ENCODE measurements around the gene IFT43.

IFT43 gene

DNA sequence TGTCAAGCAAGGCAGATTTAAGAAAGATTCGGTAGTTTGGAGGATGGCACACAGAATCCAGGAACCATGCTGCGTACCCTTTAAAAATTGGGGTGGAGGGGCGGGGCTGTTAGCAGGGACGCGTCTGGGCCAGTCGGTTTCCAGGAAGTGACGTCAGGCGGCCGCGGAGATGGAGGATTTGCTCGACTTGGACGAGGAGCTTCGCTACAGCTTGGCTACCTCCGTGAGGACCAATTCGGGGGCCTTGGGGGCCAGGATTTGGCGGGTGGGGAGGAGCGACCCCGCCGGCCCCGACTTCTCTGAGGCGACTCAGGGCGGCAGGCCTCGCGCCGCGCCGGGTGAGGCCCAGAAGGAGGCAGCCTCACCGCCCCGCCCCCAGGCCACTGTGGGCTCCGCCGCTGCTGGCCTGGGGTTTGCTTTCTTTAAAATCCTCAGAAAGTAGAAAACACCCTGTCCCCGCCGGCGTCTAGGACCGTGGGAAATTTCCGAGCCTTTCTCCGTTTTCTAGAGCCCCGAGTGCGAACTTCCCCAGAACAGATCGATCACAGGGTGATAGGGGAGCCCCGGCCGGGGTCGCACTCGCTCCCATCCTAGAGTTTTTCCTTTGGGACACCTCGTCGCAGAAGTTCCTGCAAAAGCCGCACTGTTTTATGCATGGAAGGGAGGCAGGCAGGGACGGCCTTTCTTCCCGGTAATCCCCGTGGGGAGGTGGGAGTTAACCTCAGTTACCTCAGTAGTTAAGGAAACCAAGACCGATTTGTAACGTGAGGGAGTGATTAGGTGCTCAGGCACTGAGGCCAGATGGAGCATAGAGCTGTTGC is at the start of gene IFT43:
TSS of gene IFT43 (plus strand) at position 146 of the 821 bp plus-strand sequence. CDS start at position 170, 24 bp downstream.
- peak within 1 kb of the TSS; percentile 80 for H3K4me3 ChIP-seq (ENCODE audit: control insufficient read depth, low read depth, low read length)
- peak; percentile 71 for DNase-seq (ENCODE audit: low read depth)
- TF ChIP-seq, protein P1, sequence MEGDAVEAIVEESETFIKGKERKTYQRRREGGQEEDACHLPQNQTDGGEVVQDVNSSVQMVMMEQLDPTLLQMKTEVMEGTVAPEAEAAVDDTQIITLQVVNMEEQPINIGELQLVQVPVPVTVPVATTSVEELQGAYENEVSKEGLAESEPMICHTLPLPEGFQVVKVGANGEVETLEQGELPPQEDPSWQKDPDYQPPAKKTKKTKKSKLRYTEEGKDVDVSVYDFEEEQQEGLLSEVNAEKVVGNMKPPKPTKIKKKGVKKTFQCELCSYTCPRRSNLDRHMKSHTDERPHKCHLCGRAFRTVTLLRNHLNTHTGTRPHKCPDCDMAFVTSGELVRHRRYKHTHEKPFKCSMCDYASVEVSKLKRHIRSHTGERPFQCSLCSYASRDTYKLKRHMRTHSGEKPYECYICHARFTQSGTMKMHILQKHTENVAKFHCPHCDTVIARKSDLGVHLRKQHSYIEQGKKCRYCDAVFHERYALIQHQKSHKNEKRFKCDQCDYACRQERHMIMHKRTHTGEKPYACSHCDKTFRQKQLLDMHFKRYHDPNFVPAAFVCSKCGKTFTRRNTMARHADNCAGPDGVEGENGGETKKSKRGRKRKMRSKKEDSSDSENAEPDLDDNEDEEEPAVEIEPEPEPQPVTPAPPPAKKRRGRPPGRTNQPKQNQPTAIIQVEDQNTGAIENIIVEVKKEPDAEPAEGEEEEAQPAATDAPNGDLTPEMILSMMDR (conservative IDR thresholded peaks at IDR 0.05; ENCODE audit: control insufficient read depth, insufficient read depth, low read depth, low read length) = no peak

DNA sequence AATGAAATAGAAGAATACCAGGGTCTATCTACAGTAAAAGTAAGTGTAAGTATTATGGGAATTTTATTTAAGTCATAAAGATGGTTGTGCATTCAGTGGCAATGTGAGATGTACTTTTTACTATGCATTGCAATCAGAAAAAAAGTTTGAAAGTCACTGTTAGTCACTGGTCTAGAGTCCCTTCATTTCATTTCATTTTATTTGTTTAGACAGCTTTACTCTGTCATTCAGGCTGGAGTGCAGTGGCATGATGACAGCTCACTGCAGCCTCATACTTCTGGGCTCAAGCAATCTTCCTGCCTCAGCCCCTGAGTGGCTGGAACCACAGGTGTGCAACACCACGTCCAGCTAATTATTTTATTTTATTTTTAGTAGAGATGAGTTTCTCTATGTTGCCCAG is 46.4 kb upstream of the IFT43 start:
- H3K4me3 ChIP-seq (ENCODE audit: control insufficient read depth, low read depth, low read length) = no peak overlapping the region
- no peak for DNase-seq (ENCODE audit: low read depth)
- TF ChIP-seq, protein P1 (conservative IDR thresholded peaks at IDR 0.05; ENCODE audit: control insufficient read depth, insufficient read depth, low read depth, low read length) = no peak

DNA sequence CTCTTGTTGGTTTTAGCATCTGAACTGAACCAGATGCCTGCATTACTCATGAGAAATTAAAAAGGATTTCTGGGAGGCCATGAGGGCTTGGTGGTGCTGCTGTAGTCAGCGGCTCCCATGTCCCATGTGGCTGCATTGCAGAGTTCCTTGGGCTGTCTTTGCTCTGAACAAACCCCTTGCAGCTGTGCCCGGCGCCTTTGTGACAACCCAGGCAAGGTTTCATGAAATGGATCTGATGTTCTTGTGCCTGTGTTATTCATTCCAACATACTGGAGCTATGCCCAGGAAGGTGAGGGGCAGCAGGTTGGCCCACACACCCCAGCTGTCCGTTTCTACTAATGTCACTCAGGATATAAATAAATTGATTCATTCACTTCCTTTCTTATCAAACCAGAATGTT is 44.5 kb upstream of the IFT43 start:
- peak; percentile 22 for DNase-seq (ENCODE audit: low read depth)
- TF ChIP-seq, protein P1 (conservative IDR thresholded peaks at IDR 0.05; ENCODE audit: control insufficient read depth, insufficient read depth, low read depth, low read length) = no peak
- H3K4me3 ChIP-seq (ENCODE audit: control insufficient read depth, low read depth, low read length) = no peak overlapping the region

DNA sequence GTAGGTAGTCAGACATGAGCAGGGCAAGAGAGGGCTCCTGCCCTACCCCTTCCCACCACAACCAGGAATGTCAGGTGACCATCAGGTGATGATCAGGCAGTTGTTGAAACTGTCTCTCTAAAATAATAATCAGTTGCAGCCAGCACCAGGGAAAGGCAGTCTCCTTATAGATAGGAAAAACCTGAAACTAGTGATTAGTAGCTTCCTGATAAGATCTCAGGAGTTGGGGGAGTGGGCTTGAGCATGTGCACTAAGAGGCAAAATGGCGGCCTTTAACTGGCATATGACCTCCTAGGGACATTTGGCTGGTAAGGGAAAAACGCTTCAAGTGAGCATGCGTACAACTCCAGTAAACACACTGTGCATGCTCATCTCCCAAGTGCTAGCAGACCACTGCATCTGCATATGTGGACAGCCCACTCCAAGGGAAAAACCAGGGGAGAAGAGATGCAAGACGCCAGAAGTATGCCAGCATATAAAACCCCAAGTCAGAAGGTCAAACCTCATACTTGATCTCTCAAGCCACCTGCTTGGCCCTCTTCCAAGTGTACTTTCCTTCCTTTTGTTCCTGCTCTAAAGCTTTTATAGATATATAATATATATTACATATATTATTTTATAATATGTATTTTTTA is 40.8 kb upstream of the IFT43 start:
- H3K4me3 ChIP-seq (ENCODE audit: control insufficient read depth, low read depth, low read length) = no peak overlapping the region
- TF ChIP-seq, protein P1 (conservative IDR thresholded peaks at IDR 0.05; ENCODE audit: control insufficient read depth, insufficient read depth, low read depth, low read length) = no peak
- DNase-seq (ENCODE audit: low read depth) = no peak

- H3K4me3 ChIP-seq (ENCODE audit: control insufficient read depth, low read depth, low read length) = no peak overlapping the region
- no peak for DNase-seq (ENCODE audit: low read depth)
- TF ChIP-seq, protein P1 (conservative IDR thresholded peaks at IDR 0.05; ENCODE audit: control insufficient read depth, insufficient read depth, low read depth, low read length) = no peak
Observed at GRCh38 chr14:75946785-75947184, 38.8 kb upstream of the IFT43 start.

DNA sequence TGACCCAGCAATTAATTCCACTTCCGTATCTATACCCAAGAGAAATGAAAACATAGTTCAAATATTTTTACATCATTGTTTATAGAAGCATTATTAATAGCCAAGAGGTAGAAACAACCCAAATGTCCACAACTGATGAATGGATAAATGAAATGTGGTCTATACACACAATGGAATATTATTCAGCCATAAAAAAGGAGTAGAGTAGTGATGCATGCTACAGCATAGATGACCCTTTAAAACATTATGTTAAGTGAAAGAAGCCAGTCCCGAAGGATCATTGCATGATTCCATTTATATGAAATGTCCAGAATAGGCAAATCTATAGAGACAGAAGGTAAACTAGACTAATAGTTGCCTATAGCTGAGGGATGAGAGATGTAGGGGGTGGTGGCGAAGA is 33.1 kb upstream of the IFT43 start:
- H3K4me3 ChIP-seq (ENCODE audit: control insufficient read depth, low read depth, low read length) = no peak overlapping the region
- DNase-seq (ENCODE audit: low read depth) = no peak
- TF ChIP-seq, protein P1 (conservative IDR thresholded peaks at IDR 0.05; ENCODE audit: control insufficient read depth, insufficient read depth, low read depth, low read length) = no peak
